GM12878 (cell line): ENCODE measurements around the gene ARHGAP6. TPM values are rescaled to one million over a fixed set of nuclear protein-coding genes. Genes with fewer than 3 reads are reported as not detected.
A peak's percentile ranks its signal among the peaks of the same experiment; 100 is the strongest.

ENCODE experiments used
- ATAC-seq: fragments of 200-7000 bp; cut with Tn5 transposase; 3 replicates; pipeline ENCODE4 v1.9.1; 2020; ENCODE audit warnings: mild to moderate bottlenecking, moderate library complexity
- BruUV-seq: library from RNA; stranded (reverse); fragments of 400-500 nt; replicated peaks from 2 replicates; lab custom pipeline; 2021; lab: Mats Ljungman, UMichigan
- CTCF ChIA-PET: fragments of 300-600 bp; sonication (Branson Sonifier 250); formaldehyde crosslinking; extraction: SDS; loops from one replicate; lab custom pipeline; 2021; ENCODE audit warnings: inconsistent platforms; lab: Yijun Ruan, JAX
- POLR2A ChIA-PET: fragments of 350-600 bp; formaldehyde crosslinking; extraction: SDS; loops from one replicate; lab custom pipeline; 2021; ENCODE audit warnings: inconsistent platforms; lab: Charles Lee
- RAD21 ChIA-PET: fragments of 300-600 bp; sonication (Branson Sonifier 250); formaldehyde crosslinking; loops from one replicate; lab custom pipeline; 2023; ENCODE audit warnings: antibody characterized with exemption; ENCODE audit not compliant: unreplicated experiment; lab: Charles Lee
- SMC1A ChIA-PET: fragments of 300-600 bp; sonication (Branson Sonifier 250); formaldehyde crosslinking; loops from one replicate; lab custom pipeline; 2023; ENCODE audit not compliant: unreplicated experiment, uncharacterized antibody; lab: Charles Lee
- DNase-seq: peaks from one replicate; pipeline ENCODE4 v3.0.0-alpha.2; 2011; ENCODE audit warnings: low read depth, low spot score
- FAIRE-seq: peaks from 3 replicates; lab custom pipeline; 2011; peaks lifted over from hg19 to GRCh38; lab: Jason Lieb, UNC
- H2AFZ ChIP-seq: 2 replicates; pipeline ENCODE4 v1.6.0; 2011; ENCODE audit warnings: low read depth, low read length, control low read depth; ENCODE audit not compliant: control insufficient read depth
- H3K27ac ChIP-seq: 2 replicates; pipeline ENCODE4 v1.5.1; 2011; ENCODE audit warnings: control low read depth; ENCODE audit not compliant: control insufficient read depth, insufficient read depth
- H3K27me3 ChIP-seq, 2 experiments: replicated peaks in 1 of 2; 2 replicates each; pipeline versions ENCODE4 v1.6.0 to v1.6.1; 2011; ENCODE audit warnings: low read length in 1 of 2; ENCODE audit not compliant: control insufficient read depth in 2 of 2, insufficient read depth in 2 of 2
- H3K36me3 ChIP-seq, 2 experiments: 2 replicates each; pipeline ENCODE4 v1.5.1; 2011; ENCODE audit warnings: low read length in 1 of 2; ENCODE audit not compliant: control insufficient read depth in 2 of 2, insufficient read depth in 2 of 2
- H3K4me1 ChIP-seq: 2 replicates; pipeline ENCODE4 v1.6.1; 2011; ENCODE audit warnings: mild to moderate bottlenecking, low read length, moderate library complexity, mixed read lengths; ENCODE audit not compliant: control insufficient read depth, insufficient read depth
- H3K4me2 ChIP-seq: 2 replicates; pipeline ENCODE4 v1.6.0; 2011; ENCODE audit warnings: control low read depth; ENCODE audit not compliant: control insufficient read depth, insufficient read depth
- H3K4me3 ChIP-seq: fragments of 200-600 bp; sonication (generic); 2 replicates; pipeline ENCODE4 v1.5.1; 2016
- H3K79me2 ChIP-seq: 2 replicates; pipeline ENCODE4 v1.6.0; 2011; ENCODE audit warnings: low read length; ENCODE audit not compliant: control insufficient read depth, insufficient read depth
- H3K9ac ChIP-seq: 2 replicates; pipeline ENCODE4 v1.8.0; 2011; ENCODE audit warnings: low read length, control low read depth, mixed read lengths; ENCODE audit not compliant: control insufficient read depth, insufficient read depth
- H3K9me3 ChIP-seq: replicated peaks from 3 replicates; pipeline ENCODE4 v1.5.1; 2011; ENCODE audit warnings: mild to moderate bottlenecking, low read length; ENCODE audit not compliant: control insufficient read depth, insufficient read depth
- H4K20me1 ChIP-seq: 2 replicates; pipeline ENCODE4 v1.6.0; 2011; ENCODE audit not compliant: control insufficient read depth, insufficient read depth
- DPF2 ChIP-seq: fragments of 450-650 bp; IDR thresholded peaks from 2 replicates; pipeline ENCODE4 v1.6.1; 2017; ENCODE audit warnings: mild to moderate bottlenecking
- E2F8 ChIP-seq: fragments of 450-650 bp; IDR thresholded peaks from 2 replicates; pipeline ENCODE4 v1.6.1; 2018; ENCODE audit warnings: mild to moderate bottlenecking, low read depth, moderate library complexity; ENCODE audit not compliant: partially characterized antibody
- EP300 ChIP-seq, 2 experiments: fragments of 150-350 bp in 1 of 2; IDR thresholded peaks; 2 replicates each; pipeline ENCODE4 v1.6.1; 2011 to 2012; ENCODE audit warnings: low read depth in 2 of 2, low read length in 2 of 2, borderline replicate concordance in 1 of 2, improper control_type of control experiment in 1 of 2, inconsistent platforms in 1 of 2; ENCODE audit not compliant: control insufficient read depth in 1 of 2
- MEF2A ChIP-seq: IDR thresholded peaks from 2 replicates; pipeline ENCODE4 v1.6.1; 2011; ENCODE audit warnings: low read depth, mild to moderate bottlenecking, low read length, moderate library complexity; ENCODE audit not compliant: insufficient read depth
- NR2C1 ChIP-seq: fragments of 450-650 bp; IDR thresholded peaks from 2 replicates; pipeline ENCODE4 v1.6.1; 2017; ENCODE audit warnings: antibody characterized with exemption, mild to moderate bottlenecking, moderate library complexity
- SRF ChIP-seq, 2 experiments: IDR thresholded peaks; 2 replicates each; pipeline ENCODE4 v1.6.1; 2011; ENCODE audit warnings: low read depth in 2 of 2, low read length in 2 of 2, mild to moderate bottlenecking in 1 of 2, moderate library complexity in 1 of 2
- USF2 ChIP-seq: IDR thresholded peaks from 2 replicates; pipeline ENCODE4 v1.6.1; 2011; ENCODE audit warnings: low read depth, low read length, improper control_type of control experiment, borderline replicate concordance
- ZBTB40 ChIP-seq: fragments of 450-650 bp; IDR thresholded peaks from 2 replicates; pipeline ENCODE4 v1.6.1; 2016; ENCODE audit warnings: mild to moderate bottlenecking, moderate library complexity, borderline replicate concordance
- ZNF217 ChIP-seq: fragments of 450-650 bp; IDR thresholded peaks from 2 replicates; pipeline ENCODE4 v1.6.1; 2017; ENCODE audit warnings: antibody characterized with exemption, mild to moderate bottlenecking
- WGBS: methylation state at CpG from one replicate; pipeline ENCODE4 v1.1.6; 2016; ENCODE audit warnings: low lambda C conversion rate; ENCODE audit not compliant: insufficient replicate concordance, insufficient coverage; ENCODE audit errors: missing lambda C conversion rate; 5-methylcytosine and 5-hydroxymethylcytosine counted together
- in situ Hi-C: fragments of 300-500 bp; cut with MboI; formaldehyde crosslinking; loops from 9 replicates; pipeline ENCODE4 v1.14.3; 2018; ENCODE audit warnings: mixed read lengths
- intact Hi-C: fragments of 100-400 bp; cut with micrococcal nuclease; formaldehyde crosslinking; loops from one replicate; pipeline ENCODE4 v1.14.2; 2022; ENCODE audit not compliant: unreplicated experiment
- polyA plus RNA-seq, 11 experiments: library from polyadenylated mRNA; depleted of rRNA in 4 of 11; unstranded in 6 of 11; stranded (reverse) in 5 of 11; fragments of >200 nt; fragmentation: Nextera tagmentation in 4 of 11; fragmentation: Illumina TruSeq in 1 of 11; extraction: Ambion mirVana in 4 of 11; extraction: Trizol in 1 of 11; gene quantifications; 1 replicate in 1 of 11; 2 replicates in 10 of 11; pipeline versions ENCODE4 v1.2.1 to v1.2.3, GENCODE V29; 2011 to 2016; ENCODE audit warnings: inconsistent platforms in 2 of 11, missing spikeins in 2 of 11, low read depth in 1 of 11
- total RNA-seq, 4 experiments: library from RNA; depleted of rRNA in 3 of 4; stranded (reverse); fragments of >200 nt in 3 of 4; fragmentation: Illumina TruSeq in 1 of 4; extraction: Trizol in 1 of 4; gene quantifications; 2 replicates each; pipeline versions ENCODE4 v1.2.1 to v1.2.3, GENCODE V29; 2013 to 2021

Gene ARHGAP6
- total and polyA plus RNA-seq, 10 of the 15 experiments (the other 5 are each of a cell fraction or from before 2014, with no cell fraction given): 0.20 to 1.8 (median 0.76) TPM

- Histone ChIP-seq H3K9ac (no peak overlapping the region), H3K27ac (no peak overlapping the region), H3K79me2 (no peaks in the 10 kb centered on the region), H3K27me3 (no peaks in the 10 kb centered on the region; a peak in 2 of 4 replicates), H3K9me3 (no peaks in the 10 kb centered on the region), H3K4me3 (no peak overlapping the region), H3K4me2 (no peak overlapping the region), H3K36me3 (no peaks in the 10 kb centered on the region), H2AFZ (no peak overlapping the region), H4K20me1 (no peaks in the 10 kb centered on the region)
- WGBS: 73% methylated on average over 1 of the region's 1 CpG
- DNase-seq (no peak), ATAC-seq (no peak)
- ChIA-PET SMC1A (no interaction called here), POLR2A (no interaction called here), CTCF (no interaction called here), RAD21 (no interaction called here)
- no TSS peak for BruUV-seq
- in situ Hi-C loops: no loop called here
- no peak for TF ChIP-seq ZNF217
- TF ChIP-seq ZBTB40: peak; percentile 38; the same call in 1 of the 2 replicates
- TF ChIP-seq, all 136 proteins: peak for 1
- no peak for FAIRE-seq
- intact Hi-C loops: loop anchor here (5.0 kb wide), 1 partner anchor 305 kb away; no protein-coding TSS in a partner anchor
- H3K4me1 ChIP-seq: no peaks in the 10 kb centered on the region
Measured at GRCh38 chrX:11447418-11447817, 218.3 kb downstream of the ARHGAP6 start.

- ATAC-seq (no peak), FAIRE-seq (no peak), DNase-seq (no peak)
- Histone ChIP-seq H3K9ac (no peak overlapping the region), H3K36me3 (no peaks in the 10 kb centered on the region), H3K4me1 (no peaks in the 10 kb centered on the region), H3K4me3 (no peak overlapping the region), H3K9me3 (no peaks in the 10 kb centered on the region), H3K27me3 (no peaks in the 10 kb centered on the region; a peak in 2 of 4 replicates), H2AFZ (no peak overlapping the region), H3K27ac (no peak overlapping the region), H4K20me1 (no peaks in the 10 kb centered on the region), H3K4me2 (no peak overlapping the region), H3K79me2 (no peaks in the 10 kb centered on the region)
- 15% methylated on average over 4 of the region's 4 CpGs for WGBS
- intact Hi-C loops: loop anchor here (5.0 kb wide), 1 partner anchor 305 kb away; no protein-coding TSS in a partner anchor
- no TSS peak for BruUV-seq
- ChIA-PET POLR2A (no interaction called here), CTCF (no interaction called here), RAD21 (no interaction called here), SMC1A (no interaction called here)
- in situ Hi-C loops: no loop called here
- TF ChIP-seq SRF (IDR thresholded peaks at IDR 0.05; ENCODE audit: low read depth in 2 of 2, low read length in 2 of 2): no peak
- TF ChIP-seq NR2C1: no peak
- TF ChIP-seq DPF2: no peak
- no peak for TF ChIP-seq EP300 (IDR thresholded peaks at IDR 0.05; ENCODE audit: borderline replicate concordance in 1 of 2, control insufficient read depth in 1 of 2, low read depth in 2 of 2, low read length in 2 of 2)
- TF ChIP-seq E2F8: no peak
- TF ChIP-seq MEF2A: no peak
- no peak for TF ChIP-seq USF2
Measured at GRCh38 chrX:11446949-11447348, 218.8 kb downstream of the ARHGAP6 start.
